Measurements from ENCODE around the gene HPS1. TPM values are rescaled to one million over a fixed set of nuclear protein-coding genes. Genes with fewer than 3 reads are reported as not detected.

HPS1 gene
- total RNA-seq, 1 experiment from 2014 or later: 19.1 TPM

DNA sequence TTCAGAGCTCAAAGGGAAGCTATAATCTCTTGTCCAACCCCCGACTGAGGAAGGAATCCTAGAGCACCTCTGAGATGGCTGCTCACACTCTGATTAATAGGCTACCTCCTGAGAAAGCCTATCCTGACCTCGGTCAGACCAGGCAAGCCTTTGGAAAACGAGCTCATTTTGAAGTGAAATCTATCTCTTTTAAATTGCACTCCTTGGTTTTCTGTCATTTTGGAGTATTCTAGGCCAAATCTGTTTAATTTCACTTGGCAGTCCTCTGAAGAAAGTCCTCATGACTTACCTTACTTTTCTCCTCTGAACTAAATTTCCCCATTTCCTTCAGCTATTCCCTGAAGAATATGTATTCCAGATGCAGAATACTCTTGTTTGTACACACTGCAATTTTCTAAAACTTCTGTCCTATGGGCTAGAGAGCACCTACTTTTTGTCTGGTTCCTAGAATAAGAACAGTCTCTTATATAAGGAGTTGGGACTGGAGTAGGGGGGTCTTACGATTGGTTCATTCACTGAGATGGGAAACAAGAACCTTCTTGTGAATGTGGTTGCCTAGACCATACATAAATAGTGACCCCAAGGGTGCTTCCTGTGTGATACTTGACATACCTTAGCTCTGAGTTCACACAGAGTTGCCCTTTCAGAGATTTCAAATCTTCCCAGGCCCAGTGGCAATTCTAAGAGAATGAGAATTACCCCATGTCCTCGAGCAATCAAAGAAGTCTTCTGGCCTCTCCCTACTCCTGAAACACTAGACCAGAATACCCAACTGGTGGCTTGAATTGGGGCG lies 31.9 kb upstream of the HPS1 start:
- H3F3A ChIP-seq (ENCODE audit: low read length, unreplicated experiment): no peaks in the 10 kb centered on the region
- H4K20me1 ChIP-seq (ENCODE audit: low read length): no peaks in the 10 kb centered on the region
- H3K9ac ChIP-seq (ENCODE audit: low read length): no peak overlapping the region
- no TSS peak for BruUV-seq (replicated peaks)
- H3K9me3 ChIP-seq (ENCODE audit: low read length): no peaks in the 10 kb centered on the region
- no peak overlapping the region for H2AFZ ChIP-seq (ENCODE audit: low read length)
- H3K27me3 ChIP-seq (ENCODE audit: low read length): no peaks in the 10 kb centered on the region
- ATAC-seq: no peak
- H3K4me3 ChIP-seq (ENCODE audit: low read length): no peak overlapping the region
- intact Hi-C loops (cut with micrococcal nuclease): no loop called here
- no peaks in the 10 kb centered on the region for H3K79me2 ChIP-seq (ENCODE audit: low read length)
- no peaks in the 10 kb centered on the region for H3K36me3 ChIP-seq (ENCODE audit: low read depth, low read length)
- POLR2A ChIA-PET (ENCODE audit: unreplicated experiment): no interaction called here
- no peaks in the 10 kb centered on the region for H3K4me1 ChIP-seq (ENCODE audit: insufficient read depth, low read length)
- H3K4me2 ChIP-seq (ENCODE audit: low read length): no peak overlapping the region
- DNase-seq: no peak
- CTCF ChIA-PET: no interaction called here
- H3K27ac ChIP-seq (ENCODE audit: low read length): no peak overlapping the region
- no peak for TF ChIP-seq EZH2 (IDR thresholded peaks at IDR 0.05; ENCODE audit: low read length, unreplicated experiment)
- no peak for TF ChIP-seq CTCF (conservative IDR thresholded peaks at IDR 0.05; ENCODE audit: low read depth, low read length)
- TF ChIP-seq EZH2phosphoT487 (IDR thresholded peaks at IDR 0.05; ENCODE audit: borderline replicate concordance, low read length): no peak
- H3K9me2 ChIP-seq (replicated peaks; ENCODE audit: low read length): no peaks in the 10 kb centered on the region

DNA sequence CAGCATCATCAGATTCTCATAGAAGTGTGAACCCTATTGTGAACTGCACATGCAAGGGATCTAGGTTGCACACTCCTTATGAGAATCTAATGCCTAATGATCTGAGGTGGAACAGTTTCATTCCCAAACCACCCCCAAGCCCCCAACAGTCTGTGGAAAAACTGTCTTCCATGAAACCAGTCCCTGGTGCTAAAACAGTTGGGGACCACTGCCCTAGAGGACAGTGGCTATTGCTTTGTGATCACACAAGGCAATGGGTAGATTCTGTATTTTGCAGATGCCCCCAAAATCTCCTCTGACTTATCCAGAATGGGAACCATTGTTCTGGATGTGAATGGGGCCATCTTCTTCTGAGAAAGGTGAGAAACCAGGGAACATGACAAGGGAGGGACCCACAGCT lies 31.1 kb upstream of the HPS1 start:
- no TSS peak for BruUV-seq (replicated peaks)

More for the DNA sequence above, 31.1 kb upstream of the HPS1 start:
- ATAC-seq (no peak), DNase-seq (no peak)
- H3K4me1 ChIP-seq (ENCODE audit: insufficient read depth, low read length): no peaks in the 10 kb centered on the region
- ChIA-PET POLR2A (ENCODE audit: unreplicated experiment) (no interaction called here), CTCF (no interaction called here)
- H4K20me1 ChIP-seq (ENCODE audit: low read length): no peaks in the 10 kb centered on the region
- no peak overlapping the region for H3K4me2 ChIP-seq (ENCODE audit: low read length)
- no peaks in the 10 kb centered on the region for H3K36me3 ChIP-seq (ENCODE audit: low read depth, low read length)
- H2AFZ ChIP-seq (ENCODE audit: low read length): no peak overlapping the region
- H3K27me3 ChIP-seq (ENCODE audit: low read length): no peaks in the 10 kb centered on the region
- intact Hi-C loops (cut with micrococcal nuclease): no loop called here
- H3K9me2 ChIP-seq (replicated peaks; ENCODE audit: low read length): no peaks in the 10 kb centered on the region
- TF ChIP-seq CTCF (conservative IDR thresholded peaks at IDR 0.05; ENCODE audit: low read depth, low read length): no peak
- no peak for TF ChIP-seq EZH2phosphoT487 (IDR thresholded peaks at IDR 0.05; ENCODE audit: borderline replicate concordance, low read length)
- TF ChIP-seq EZH2 (IDR thresholded peaks at IDR 0.05; ENCODE audit: low read length, unreplicated experiment): no peak
- no peaks in the 10 kb centered on the region for H3F3A ChIP-seq (ENCODE audit: low read length, unreplicated experiment)
- H3K4me3 ChIP-seq (ENCODE audit: low read length): no peak overlapping the region
- no peaks in the 10 kb centered on the region for H3K79me2 ChIP-seq (ENCODE audit: low read length)
- H3K9me3 ChIP-seq (ENCODE audit: low read length): no peaks in the 10 kb centered on the region
- no peak overlapping the region for H3K9ac ChIP-seq (ENCODE audit: low read length)
- no peak overlapping the region for H3K27ac ChIP-seq (ENCODE audit: low read length)
